H1 (cell line): ENCODE data around the gene DCTN1. TPM values are rescaled to one million over a fixed set of nuclear protein-coding genes. Genes with fewer than 3 reads are reported as not detected.

ENCODE experiments used
- CTCF ChIA-PET: fragments of 300-600 bp; sonication (Branson Sonifier 250); formaldehyde crosslinking; loops from one replicate; lab custom pipeline; 2021; ENCODE audit not compliant: partially characterized antibody; lab: Charles Lee
- POLR2A ChIA-PET: fragments of 300-600 bp; sonication (Branson Sonifier 250); formaldehyde crosslinking; loops from one replicate; lab custom pipeline; 2021; ENCODE audit warnings: inconsistent platforms; ENCODE audit not compliant: partially characterized antibody; lab: Charles Lee
- DNase-seq, 2 experiments: peaks; one replicate each; pipeline versions ENCODE4 v3.0.0 to v3.0.0-alpha.2; 2010 to 2022; ENCODE audit warnings: low spot score in 2 of 2, low read depth in 1 of 2, mixed read lengths in 1 of 2
- FAIRE-seq: peaks from 2 replicates; lab custom pipeline; 2011; peaks lifted over from hg19 to GRCh38; lab: Jason Lieb, UNC
- H2AFZ ChIP-seq: 2 replicates; pipeline ENCODE4 v1.8.1; 2012; ENCODE audit warnings: low read length, inconsistent platforms
- H2AK5ac ChIP-seq: 2 replicates; pipeline ENCODE4 v1.6.1; 2013; ENCODE audit warnings: low read depth, low read length
- H2BK120ac ChIP-seq: replicated peaks from 2 replicates; pipeline ENCODE3; 2013; ENCODE audit warnings: low read depth, low read length, inconsistent platforms
- H2BK12ac ChIP-seq: 2 replicates; pipeline ENCODE4 v1.6.1; 2013; ENCODE audit warnings: low read depth, low read length
- H2BK15ac ChIP-seq: 2 replicates; pipeline ENCODE4 v1.6.1; 2013; ENCODE audit warnings: low read length
- H2BK20ac ChIP-seq: 2 replicates; pipeline ENCODE4 v1.6.1; 2013; ENCODE audit warnings: low read length
- H2BK5ac ChIP-seq: 2 replicates; pipeline ENCODE4 v1.6.1; 2013; ENCODE audit warnings: low read depth, low read length
- H3K14ac ChIP-seq: 2 replicates; pipeline ENCODE4 v1.6.1; 2013; ENCODE audit warnings: inconsistent platforms; ENCODE audit not compliant: insufficient read length
- H3K18ac ChIP-seq: 2 replicates; pipeline ENCODE4 v1.6.1; 2013; ENCODE audit warnings: low read length; ENCODE audit errors: extremely low read depth
- H3K23ac ChIP-seq: 2 replicates; pipeline ENCODE4 v1.6.1; 2013; ENCODE audit warnings: inconsistent platforms; ENCODE audit not compliant: insufficient read length
- H3K23me2 ChIP-seq: 2 replicates; pipeline ENCODE4 v1.6.1; 2013; ENCODE audit warnings: low read depth, low read length
- H3K27ac ChIP-seq: 2 replicates; pipeline ENCODE4 v1.6.1; 2011; ENCODE audit warnings: low read depth, low read length, inconsistent platforms
- H3K27me3 ChIP-seq, 4 experiments: replicated peaks in 1 of 4; 1 replicate in 1 of 4; 2 replicates in 3 of 4; pipeline versions ENCODE4 v1.6.1 to v1.8.1; 2011 to 2013; ENCODE audit warnings: low read length in 3 of 4, mild to moderate bottlenecking in 3 of 4, inconsistent platforms in 2 of 4, mixed read lengths in 2 of 4, moderate library complexity in 1 of 4; ENCODE audit not compliant: control insufficient read depth in 3 of 4, insufficient read depth in 3 of 4; ENCODE audit errors: extremely low read depth in 1 of 4
- H3K36me3 ChIP-seq, 4 experiments: 2 replicates each; pipeline versions ENCODE4 v1.6.1 to v1.8.1; 2011 to 2013; ENCODE audit warnings: mild to moderate bottlenecking in 4 of 4, low read length in 3 of 4, moderate library complexity in 2 of 4, control low read depth in 1 of 4, inconsistent platforms in 1 of 4; ENCODE audit not compliant: insufficient read depth in 4 of 4, control insufficient read depth in 2 of 4
- H3K4ac ChIP-seq: replicated peaks from 2 replicates; pipeline ENCODE3; 2013; ENCODE audit warnings: low read length, low read depth, mixed read lengths, inconsistent platforms; ENCODE audit not compliant: insufficient read length
- H3K4me1 ChIP-seq, 4 experiments: replicated peaks in 1 of 4; 1 replicate in 1 of 4; 2 replicates in 3 of 4; pipeline versions ENCODE4 v1.6.1 to v1.8.1; 2011 to 2013; ENCODE audit warnings: low read length in 3 of 4, inconsistent platforms in 2 of 4, mixed read lengths in 1 of 4; ENCODE audit not compliant: insufficient read depth in 4 of 4, control insufficient read depth in 3 of 4
- H3K4me2 ChIP-seq, 2 experiments: 2 replicates each; pipeline versions ENCODE4 v1.6.1 to v1.8.1; 2011 to 2013; ENCODE audit warnings: low read depth in 2 of 2, low read length in 2 of 2, control low read depth in 1 of 2, inconsistent platforms in 1 of 2, mild to moderate bottlenecking in 1 of 2; ENCODE audit not compliant: insufficient read depth in 1 of 2
- H3K4me3 ChIP-seq, 4 experiments: fragments of 200-600, 300-600 bp in 1 of 4; sonication (generic), shearing (Covaris generic), sonication (Bioruptor Twin) in 1 of 4; 2 replicates each; pipeline versions ENCODE4 v1.5.1 to v1.8.1; 2011 to 2016; ENCODE audit warnings: low read length in 4 of 4, low read depth in 3 of 4, control low read depth in 2 of 4, inconsistent platforms in 2 of 4, mild to moderate bottlenecking in 2 of 4, mixed read lengths in 1 of 4, moderate library complexity in 1 of 4; ENCODE audit not compliant: insufficient read depth in 2 of 4; ENCODE audit errors: extremely low read depth in 1 of 4
- H3K56ac ChIP-seq: replicated peaks from 2 replicates; pipeline ENCODE3; 2013; ENCODE audit warnings: low read depth, mild to moderate bottlenecking, mixed read lengths, low read length, inconsistent platforms; ENCODE audit not compliant: insufficient read length
- H3K79me1 ChIP-seq: 2 replicates; pipeline ENCODE4 v1.6.1; 2013; ENCODE audit warnings: low read depth, low read length, control low read depth
- H3K79me2 ChIP-seq, 2 experiments: 2 replicates each; pipeline versions ENCODE4 v1.6.1 to v1.8.1; 2012 to 2013; ENCODE audit warnings: low read length in 2 of 2, mild to moderate bottlenecking in 2 of 2, inconsistent platforms in 1 of 2; ENCODE audit not compliant: insufficient read depth in 2 of 2, control insufficient read depth in 1 of 2
- H3K9ac ChIP-seq, 4 experiments: replicated peaks in 1 of 4; 1 replicate in 1 of 4; 2 replicates in 3 of 4; pipeline versions ENCODE4 v1.6.1 to v1.8.1; 2011 to 2013; ENCODE audit warnings: low read depth in 3 of 4, low read length in 3 of 4, control low read depth in 2 of 4, mild to moderate bottlenecking in 2 of 4, moderate library complexity in 2 of 4, inconsistent platforms in 1 of 4; ENCODE audit errors: extremely low read depth in 1 of 4
- H3K9me3 ChIP-seq, 2 experiments: 2 replicates each; pipeline versions ENCODE4 v1.6.1 to v1.8.1; 2012 to 2013; ENCODE audit warnings: mild to moderate bottlenecking in 2 of 2, moderate library complexity in 2 of 2, control low read depth in 1 of 2, inconsistent platforms in 1 of 2, low read depth in 1 of 2, low read length in 1 of 2, mixed read lengths in 1 of 2; ENCODE audit not compliant: insufficient read depth in 2 of 2
- H4K20me1 ChIP-seq, 2 experiments: replicated peaks in 1 of 2; 2 replicates each; pipeline versions ENCODE3 to v1.8.1; 2011 to 2013; ENCODE audit warnings: inconsistent platforms in 2 of 2, low read length in 2 of 2, mild to moderate bottlenecking in 1 of 2; ENCODE audit not compliant: insufficient read depth in 2 of 2, control insufficient read depth in 1 of 2
- H4K5ac ChIP-seq: 2 replicates; pipeline ENCODE4 v1.6.1; 2013; ENCODE audit warnings: low read length, low read depth, mixed read lengths, inconsistent platforms; ENCODE audit not compliant: insufficient read length
- H4K8ac ChIP-seq: 2 replicates; pipeline ENCODE4 v1.8.0; 2013; ENCODE audit warnings: mild to moderate bottlenecking, moderate library complexity, low read length, inconsistent platforms; ENCODE audit not compliant: insufficient read depth; ENCODE audit errors: extremely low read depth
- H4K91ac ChIP-seq: replicated peaks from 2 replicates; pipeline ENCODE3; 2013; ENCODE audit warnings: low read length, mixed read lengths, inconsistent platforms; ENCODE audit not compliant: insufficient read length
- JUND ChIP-seq: IDR thresholded peaks from 2 replicates; pipeline ENCODE4 v1.6.1; 2011; ENCODE audit warnings: mild to moderate bottlenecking, improper control_type of control experiment, low read length
- KDM4A ChIP-seq: IDR thresholded peaks from one replicate; pipeline ENCODE4 v1.7.1; 2012; ENCODE audit warnings: low read depth, mild to moderate bottlenecking, moderate library complexity, low read length, inconsistent platforms; ENCODE audit not compliant: severe bottlenecking
- TAF1 ChIP-seq: IDR thresholded peaks from 2 replicates; pipeline ENCODE4 v1.6.1; 2011; ENCODE audit warnings: mild to moderate bottlenecking, low read depth, low read length
- WGBS, 2 experiments: shearing (Covaris generic) in 1 of 2; methylation state at CpG; one replicate each; pipeline versions ENCODE4 v1.1.6 to v1.1.7; 2013 to 2015; ENCODE audit warnings: low lambda C conversion rate in 2 of 2, mixed read lengths in 2 of 2, inconsistent platforms in 1 of 2, low coverage in 1 of 2, missing lambda C conversion rate in 1 of 2; ENCODE audit not compliant: insufficient replicate concordance in 2 of 2, insufficient coverage in 1 of 2, insufficient read length in 1 of 2; ENCODE audit errors: extremely low coverage in 1 of 2, missing lambda C conversion rate in 1 of 2; 5-methylcytosine and 5-hydroxymethylcytosine counted together
- polyA plus RNA-seq, 7 experiments: library from polyadenylated mRNA; depleted of rRNA in 3 of 7; stranded (reverse) in 5 of 7; unstranded in 2 of 7; fragments of >200 nt in 5 of 7; fragments of 200-250 nt in 2 of 7; gene quantifications; 1 replicate in 5 of 7; 2 replicates in 1 of 7; 4 replicates in 1 of 7; pipeline versions ENCODE4 v1.2.1 to v1.2.3, GENCODE V29; 2011 to 2013; ENCODE audit warnings: missing spikeins in 2 of 7, mixed read lengths in 2 of 7
- total RNA-seq: library from RNA; stranded (reverse); fragmentation: NEBNext Ultra II Directional; extraction: Animal tissue kit (Norgen Biotek cat#: 25700); gene quantifications from 2 replicates; pipeline ENCODE4 v1.2.1, GENCODE V29; 2021

The DCTN1 gene
- total and polyA plus RNA-seq, 2 of the 8 experiments (the other 6 are each of a cell fraction or from before 2014, with no cell fraction given): 105 to 162 TPM

DNA sequence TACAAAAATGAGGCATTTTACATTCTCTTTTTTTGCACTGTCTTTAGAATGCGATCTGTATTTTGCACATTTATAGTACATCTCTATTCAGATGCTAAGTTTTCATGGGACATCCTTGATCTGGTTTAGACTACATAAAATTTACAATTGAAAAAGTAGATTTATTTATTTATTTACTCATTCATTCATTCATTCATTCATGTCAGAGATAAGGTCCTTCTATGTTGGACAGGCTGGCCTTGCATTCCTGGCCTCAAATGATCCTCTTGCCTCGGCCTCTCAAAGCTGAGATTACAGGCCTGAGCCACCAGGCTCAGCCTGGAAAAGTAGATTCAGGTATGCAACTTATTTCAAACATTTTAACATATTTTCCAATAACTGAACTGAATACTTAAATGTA is 16.0 kb upstream of the DCTN1 start:
- Histone ChIP-seq H3K9ac (no peak overlapping the region), H3K4me2 (no peak overlapping the region), H3K23me2 (peaks cover 3% of the 10 kb centered on the region), H3K27ac (no peak overlapping the region), H2AFZ (no peak overlapping the region), H3K23ac (no peak overlapping the region), H3K4me3 (no peak overlapping the region), H4K5ac (no peak overlapping the region), H3K36me3 (no peaks in the 10 kb centered on the region), H3K56ac (no peak overlapping the region), H3K14ac (no peak overlapping the region), H2AK5ac (no peak overlapping the region), H3K4ac (no peak overlapping the region), H4K91ac (no peak overlapping the region), H2BK20ac (no peak overlapping the region), H3K79me1 (no peaks in the 10 kb centered on the region), H3K27me3 (no peaks in the 10 kb centered on the region), H3K18ac (no peak overlapping the region), H4K8ac (no peak overlapping the region), H2BK12ac (no peak overlapping the region)
- FAIRE-seq (no peak), DNase-seq (no peak)
- CTCF ChIA-PET: interaction anchor here (1.1 to 1.2 kb wide), 2 partner anchors 44 to 61 kb away, joined by 3 to 4 read pairs; no protein-coding TSS in a partner anchor
- WGBS, 2 experiments: 88% methylated on average over 2 of the region's 2 CpGs; no CpG with 5 or more reads in 1 of the 2 experiments
- no peak for TF ChIP-seq KDM4A
- TF ChIP-seq TAF1: no peak
- TF ChIP-seq JUND: no peak
- TF ChIP-seq, all 59 proteins: peak for 0
- Histone ChIP-seq H2BK5ac (no peak overlapping the region), H2BK15ac (no peak overlapping the region), H2BK120ac (no peak overlapping the region), H4K20me1 (no peaks in the 10 kb centered on the region), H3K9me3 (no peaks in the 10 kb centered on the region), H3K4me1 (peaks cover 0 to 3% (median 0%) of the 10 kb centered on the region in 4 experiments; a peak in 3 of 7 replicates), H3K79me2 (peaks cover 0 to 2% of the 10 kb centered on the region in 2 experiments; a peak in 3 of 4 replicates)
- POLR2A ChIA-PET: interaction anchor here (0.6 kb wide), 1 partner anchor 261 kb away, joined by 3 read pairs; no protein-coding TSS in a partner anchor
